Activated T-cell treated with anti-CD3 and anti-CD28 coated beads, Interleukin-2, amount 50 U/mL, for 48 hours (primary cell): ENCODE data around the gene CDT1.
A peak's percentile ranks its signal among the peaks of the same experiment; 100 is the strongest.

Source experiments
- DNase-seq, 2 experiments: peaks; one replicate each; pipeline ENCODE4 v3.0.0-alpha.2; 2020

CDT1 gene

DNA sequence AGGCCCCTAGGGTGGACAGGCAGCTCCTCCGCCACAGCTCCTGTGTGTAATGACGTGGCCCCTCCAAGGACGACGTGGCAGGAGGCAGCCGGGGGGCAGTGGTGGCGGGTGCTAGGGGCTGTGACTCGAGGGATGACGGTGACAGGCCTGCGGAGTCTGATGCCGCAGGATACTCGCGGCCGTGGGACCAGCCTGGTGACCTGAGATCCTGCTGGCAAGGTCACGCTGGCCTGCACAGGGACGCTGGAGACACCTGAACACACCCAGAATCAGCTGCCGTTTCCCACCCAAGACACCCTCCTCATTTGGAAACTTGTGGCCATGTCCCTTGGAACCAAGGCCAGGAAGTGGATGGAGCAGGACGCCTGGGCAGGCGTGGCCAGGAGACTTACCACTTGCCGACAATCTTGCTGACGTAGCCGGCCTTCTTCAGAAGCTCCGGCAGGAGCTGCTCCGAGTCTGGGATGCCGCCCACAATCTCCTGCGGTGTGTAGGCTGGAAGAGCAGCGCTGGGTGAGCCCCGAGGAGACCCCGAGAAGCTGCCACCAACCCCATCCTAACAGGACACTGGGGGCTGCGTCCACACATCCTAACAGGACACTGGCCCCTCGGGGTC is 37.1 kb downstream of the CDT1 start:
- no peak for DNase-seq

GRCh38 chr16:88841521-88842307 is 38.1 kb downstream of the CDT1 start:
- DNase-seq: no peak

DNA sequence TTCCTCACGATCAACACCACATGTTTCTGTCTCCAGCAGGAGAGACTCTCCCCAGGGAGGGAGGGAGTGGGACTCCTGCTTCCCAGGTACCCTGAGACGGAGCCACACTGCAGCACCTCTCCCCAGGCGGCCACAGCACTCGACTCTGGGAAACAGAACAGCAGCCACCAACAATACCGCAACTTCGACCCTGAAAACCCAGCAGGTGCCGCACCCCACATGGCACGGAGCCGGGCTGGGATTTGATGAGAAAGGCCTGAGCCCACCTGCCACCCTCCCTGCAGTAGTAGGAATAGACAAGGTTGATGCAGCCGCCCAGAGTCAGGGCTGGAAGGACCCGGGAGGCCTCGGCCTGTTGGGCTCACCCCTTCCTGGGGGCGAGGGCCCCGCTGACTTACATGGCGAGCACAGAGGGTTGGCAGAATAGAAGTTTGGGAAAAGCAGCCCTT is 38.7 kb downstream of the CDT1 start:
- DNase-seq: no peak

DNA sequence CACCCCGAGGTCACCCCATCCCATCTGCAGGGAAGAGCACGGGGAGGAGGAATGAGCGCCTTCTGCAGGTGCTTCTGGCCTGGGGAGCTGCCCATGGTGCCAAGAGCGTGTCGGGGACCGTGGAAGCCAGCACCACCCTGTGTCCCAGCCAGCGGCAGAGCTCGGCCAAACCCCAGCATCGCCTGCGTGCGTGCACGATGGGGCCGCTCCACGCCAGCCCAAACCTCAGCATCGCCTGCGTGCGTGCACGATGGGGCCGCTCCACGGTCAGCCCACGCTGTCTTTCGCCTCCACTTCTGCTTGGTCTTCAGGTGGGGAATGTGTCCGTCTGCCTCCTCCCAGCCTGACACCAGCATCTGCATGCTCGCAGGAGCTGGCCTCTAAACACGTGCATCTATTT is 39.2 kb downstream of the CDT1 start:
- DNase-seq: no peak

- no peak for DNase-seq
Measured at GRCh38 chr16:88843256-88843655, 39.7 kb downstream of the CDT1 start.

GRCh38 chr16:88844419-88845036 is 40.9 kb downstream of the CDT1 start:
- no peak for DNase-seq

DNA sequence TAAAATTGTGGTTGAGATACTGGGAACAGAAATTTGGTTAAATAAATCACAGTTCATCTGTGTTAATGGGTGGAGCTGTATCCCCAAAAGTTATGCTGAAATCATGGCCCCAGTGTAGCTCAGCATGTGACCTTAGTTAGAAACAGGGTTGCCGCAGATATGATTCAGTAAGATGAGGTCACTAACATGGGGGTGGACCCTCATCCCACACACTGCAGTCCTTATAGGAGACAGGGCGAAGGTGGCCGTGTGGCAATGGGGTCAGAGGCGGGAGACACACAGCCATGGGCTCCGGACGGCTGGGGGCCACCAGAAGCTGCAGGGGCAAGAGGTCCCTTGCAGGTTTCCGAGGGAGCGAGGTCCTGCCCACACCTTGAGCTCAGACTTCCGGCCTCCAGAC is 42.5 kb downstream of the CDT1 start:
- DNase-seq: no peak

- DNase-seq: no peak
Measured at GRCh38 chr16:88847654-88848053, 44.1 kb downstream of the CDT1 start.

DNA sequence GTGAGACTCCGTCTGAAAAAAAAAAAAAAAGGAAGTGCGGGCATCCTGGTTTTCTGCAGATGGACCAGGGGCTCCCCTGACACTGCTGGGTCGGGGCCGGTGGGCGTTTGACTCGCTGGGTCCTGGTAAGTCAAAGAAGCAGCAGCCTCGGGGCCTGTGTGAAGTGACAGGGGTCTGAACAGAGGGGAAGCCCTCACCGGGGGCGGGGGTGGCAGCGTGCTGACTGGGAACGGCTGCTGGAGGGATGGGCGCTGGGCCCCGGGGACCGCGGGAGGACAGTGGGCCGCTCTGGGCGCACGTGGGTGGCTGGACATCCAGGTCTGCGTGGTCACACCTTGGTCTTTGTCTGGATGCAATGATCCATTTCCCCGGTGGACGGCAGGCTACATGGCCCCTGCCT is 45.0 kb downstream of the CDT1 start:
- DNase-seq: no peak

GRCh38 chr16:88850531-88851199 is 47.1 kb downstream of the CDT1 start:
- no peak for DNase-seq

DNA sequence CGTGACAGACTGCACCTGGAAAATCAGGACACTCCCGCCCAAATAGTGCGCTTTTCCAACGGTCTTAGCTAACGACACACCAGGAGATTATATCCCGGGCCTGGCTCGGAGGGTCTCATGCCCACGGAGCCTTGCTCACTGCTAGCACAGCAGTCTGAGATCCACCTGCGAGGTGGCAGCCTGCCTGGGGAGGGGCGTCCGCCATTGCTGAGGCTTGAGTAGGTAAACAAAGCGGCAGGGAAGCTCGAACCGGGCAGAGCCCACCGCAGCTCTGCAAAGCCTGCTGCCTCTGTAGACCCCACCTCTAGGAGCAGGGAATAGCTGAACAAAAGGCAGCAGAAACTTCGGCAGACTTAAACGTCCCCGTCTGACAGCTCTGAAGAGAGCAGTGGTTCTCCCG is 48.0 kb downstream of the CDT1 start:
- no peak for DNase-seq

GRCh38 chr16:88853325-88853941 is 49.8 kb downstream of the CDT1 start:
- DNase-seq: no peak

GRCh38 chr16:88854306-88855111 is 50.9 kb downstream of the CDT1 start:
- peak; percentile 46 to 60 for DNase-seq

DNA sequence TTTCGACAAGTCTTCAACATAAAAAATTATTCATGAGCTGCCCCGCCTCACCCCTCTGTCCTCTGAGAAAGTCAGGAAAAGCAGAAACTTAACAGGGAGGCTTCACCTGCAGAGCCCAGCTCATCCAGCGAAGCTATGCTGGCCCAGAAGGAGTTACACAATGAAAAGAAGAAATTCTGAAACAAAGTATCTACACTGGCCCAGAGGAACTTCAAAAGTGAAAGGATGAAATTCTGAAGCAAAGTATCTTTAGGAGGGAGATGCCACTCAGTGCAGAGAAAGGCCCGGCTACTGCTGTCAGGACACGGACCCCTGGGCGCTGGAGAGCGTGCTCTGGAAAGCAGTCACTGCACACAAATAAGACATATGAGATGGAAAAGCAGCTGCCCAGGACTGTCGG is 51.6 kb downstream of the CDT1 start:
- DNase-seq: no peak

GRCh38 chr16:88855736-88856121 is 52.1 kb downstream of the CDT1 start:
- no peak for DNase-seq

DNA sequence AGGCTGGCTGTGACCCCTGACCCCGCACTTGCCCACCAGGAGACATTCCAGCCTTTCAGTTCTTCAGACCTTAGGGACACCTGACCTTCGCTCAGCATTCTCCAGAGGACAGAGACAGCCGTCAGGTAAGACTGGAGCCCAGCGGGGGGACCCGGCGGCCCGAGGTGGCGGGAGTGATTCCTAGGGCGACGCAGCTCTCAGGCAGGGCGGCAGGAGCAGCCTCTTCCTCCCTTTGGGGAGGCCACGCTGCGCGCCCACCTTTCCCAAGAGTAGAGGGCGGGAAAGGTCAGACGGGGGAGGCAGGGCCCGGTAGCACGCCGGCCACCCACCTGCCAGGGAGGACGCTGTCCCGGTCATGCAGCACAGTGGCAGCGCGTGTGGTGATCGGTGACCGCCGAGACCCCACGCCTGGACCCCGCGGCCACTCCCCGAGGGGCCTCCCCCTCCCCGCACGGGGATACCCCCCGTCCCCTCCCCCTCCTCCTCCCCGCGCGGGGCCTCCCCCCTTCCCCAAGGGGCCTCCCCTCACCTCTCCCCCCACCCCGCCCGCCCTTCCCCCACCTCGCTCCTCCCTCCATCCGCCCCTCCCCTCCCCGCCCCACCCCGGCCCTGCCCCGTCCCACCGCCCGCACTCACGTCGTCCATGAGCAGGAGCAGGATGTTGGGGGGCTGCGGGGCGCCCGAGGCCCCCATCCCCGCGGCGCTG is 52.7 kb downstream of the CDT1 start:
- DNase-seq: peak; percentile 24 to 36

- peak; percentile 99 to 100 for DNase-seq
Measured at GRCh38 chr16:88856828-88857727, 53.5 kb downstream of the CDT1 start, which contains the start of the genes GALNS and TRAPPC2L. Gene GALNS, minus strand, starts transcription at chr16:88856947. Its CDS starts 70 bp downstream, at chr16:88856877. Gene TRAPPC2L, plus strand, starts transcription at chr16:88857127. Its CDS starts 24 bp downstream, at chr16:88857151.

DNA sequence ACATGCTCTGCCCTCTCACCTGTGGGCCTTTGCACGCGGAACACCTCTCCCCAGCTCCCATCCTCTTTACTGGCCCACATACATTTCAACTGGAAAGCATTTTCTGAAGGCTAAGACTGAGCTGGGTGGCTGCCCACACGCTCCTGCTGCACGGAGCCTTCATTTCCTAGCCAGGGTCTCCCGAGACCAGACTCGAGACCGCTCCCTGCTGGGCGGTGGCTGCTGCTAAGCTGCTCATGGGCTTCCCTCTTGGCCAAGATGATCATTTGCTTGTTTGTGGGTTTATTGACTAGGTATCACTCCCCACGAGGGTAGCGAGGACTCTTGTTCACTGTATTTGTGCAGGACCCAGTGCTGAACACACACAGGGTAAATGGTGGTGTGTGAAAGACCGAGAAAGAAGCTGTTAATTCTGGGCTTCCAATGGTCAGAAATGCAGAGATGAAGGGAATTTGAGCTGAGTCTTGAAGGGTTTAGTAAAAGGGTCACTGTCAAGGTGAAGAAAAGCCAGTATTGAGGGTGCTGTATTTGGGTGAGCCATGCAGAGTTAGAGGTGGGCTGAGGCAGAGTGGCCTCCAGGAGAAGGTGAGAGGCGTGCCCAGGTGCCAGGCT is 54.2 kb downstream of the CDT1 start:
- DNase-seq: peak; percentile 84 to 85
